Measurements from ENCODE around the gene DNAH14.

GRCh38 chr1:224903955-224904354 is 25.5 kb upstream of the DNAH14 start:
- TF ChIP-seq ZNF317 (CRISPR knock-in tag; IDR thresholded peaks at IDR 0.05) (no peak), FOXJ3 (CRISPR knock-in tag; IDR thresholded peaks at IDR 0.05; ENCODE audit: borderline replicate concordance) (no peak), ZNF253 (CRISPR knock-in tag; IDR thresholded peaks at IDR 0.05; ENCODE audit: borderline replicate concordance) (no peak), ZNF207 (IDR thresholded peaks at IDR 0.05; ENCODE audit: borderline replicate concordance) (no peak), ZBTB14 (CRISPR knock-in tag; IDR thresholded peaks at IDR 0.05) (no peak), ZNF703 (CRISPR knock-in tag; IDR thresholded peaks at IDR 0.05; ENCODE audit: borderline replicate concordance) (no peak)
